ENCODE data around the gene KMT2C. TPM values are rescaled to one million over a fixed set of nuclear protein-coding genes. Genes with fewer than 3 reads are reported as not detected.
"Not testable (repeated sequence)": the region's sequence is repeated elsewhere in the genome, so short reads cannot be mapped to it uniquely, and the experiment has no call there.

KMT2C gene
- total and polyA plus RNA-seq, 2 of the 8 experiments (the other 6 are each of a cell fraction or from before 2014, with no cell fraction given), result 9.1 to 40.8 TPM

GRCh38 chr7:152438017-152438416 is 2.2 kb upstream of the KMT2C start:
- POLR2A ChIA-PET (ENCODE audit: partially characterized antibody), result interaction anchor here (0.6 kb wide), 1 partner anchor 569 kb away, joined by 3 read pairs; no protein-coding TSS in a partner anchor
- CTCF ChIA-PET (ENCODE audit: partially characterized antibody), result interaction anchor here (1.1 kb wide), 1 partner anchor 29 kb away, joined by 4 read pairs; no protein-coding TSS in a partner anchor
- not testable (repeated sequence) for H2BK15ac ChIP-seq (ENCODE audit: low read length); H3K36me3 ChIP-seq (ENCODE audit: control insufficient read depth in 2 of 4, insufficient read depth in 4 of 4, low read length in 3 of 4); H4K20me1 ChIP-seq (replicated peaks in 1 of 2; ENCODE audit: control insufficient read depth in 1 of 2, insufficient read depth in 2 of 2, low read length in 2 of 2); H3K27me3 ChIP-seq (replicated peaks in 1 of 4; ENCODE audit: control insufficient read depth in 3 of 4, extremely low read depth in 1 of 4, insufficient read depth in 3 of 4, low read length in 3 of 4); H2BK120ac ChIP-seq (replicated peaks; ENCODE audit: low read depth, low read length); H2AFZ ChIP-seq (ENCODE audit: low read length); H4K91ac ChIP-seq (replicated peaks; ENCODE audit: insufficient read length, low read length); H3K79me1 ChIP-seq (ENCODE audit: low read depth, low read length); FAIRE-seq; H2BK5ac ChIP-seq (ENCODE audit: low read depth, low read length); H3K4ac ChIP-seq (replicated peaks; ENCODE audit: insufficient read length, low read depth, low read length); H3K4me1 ChIP-seq (replicated peaks in 1 of 4; ENCODE audit: control insufficient read depth in 3 of 4, insufficient read depth in 4 of 4, low read length in 3 of 4); H3K27ac ChIP-seq (ENCODE audit: low read depth, low read length); H3K23me2 ChIP-seq (ENCODE audit: low read depth, low read length); H3K14ac ChIP-seq (ENCODE audit: insufficient read length); H3K23ac ChIP-seq (ENCODE audit: insufficient read length); DNase-seq (ENCODE audit: low read depth in 1 of 2, low spot score in 2 of 2); H3K4me3 ChIP-seq (ENCODE audit: extremely low read depth in 1 of 4, insufficient read depth in 2 of 4, low read depth in 3 of 4, low read length in 4 of 4); H3K9ac ChIP-seq (replicated peaks in 1 of 4; ENCODE audit: extremely low read depth in 1 of 4, low read depth in 3 of 4, low read length in 3 of 4); H2AK5ac ChIP-seq (ENCODE audit: low read depth, low read length); H3K4me2 ChIP-seq (ENCODE audit: insufficient read depth in 1 of 2, low read depth in 2 of 2, low read length in 2 of 2); H2BK20ac ChIP-seq (ENCODE audit: low read length); H4K5ac ChIP-seq (ENCODE audit: insufficient read length, low read depth, low read length); H3K18ac ChIP-seq (ENCODE audit: extremely low read depth, low read length); H3K9me3 ChIP-seq (ENCODE audit: insufficient read depth in 2 of 2, low read depth in 1 of 2, low read length in 1 of 2); H3K56ac ChIP-seq (replicated peaks; ENCODE audit: insufficient read length, low read depth, low read length); H2BK12ac ChIP-seq (ENCODE audit: low read depth, low read length); H4K8ac ChIP-seq (ENCODE audit: extremely low read depth, insufficient read depth, low read length)
- H3K79me2 ChIP-seq (ENCODE audit: control insufficient read depth in 1 of 2, insufficient read depth in 2 of 2, low read length in 2 of 2), result peaks cover under 1 to 18% of the 10 kb centered on the region in 2 experiments
- 88% methylated on average over 4 of the region's 4 CpGs; no CpG with 5 or more reads in 1 of the 2 experiments for WGBS, 2 experiments (ENCODE audit: extremely low coverage in 1 of 2, insufficient coverage in 1 of 2, insufficient read length in 1 of 2, insufficient replicate concordance in 2 of 2, low coverage in 1 of 2, low lambda C conversion rate in 2 of 2, missing lambda C conversion rate in 1 of 2)

All from H1 (cell line).